ENCODE measurements around the gene ST14. TPM values are rescaled to one million over a fixed set of nuclear protein-coding genes. Genes with fewer than 3 reads are reported as not detected.
A peak's percentile ranks its signal among the peaks of the same experiment; 100 is the strongest.

Gene ST14
- total RNA-seq, 4 donors from 2014 or later = 1.2 to 3.4 (median 2.6) TPM

DNA sequence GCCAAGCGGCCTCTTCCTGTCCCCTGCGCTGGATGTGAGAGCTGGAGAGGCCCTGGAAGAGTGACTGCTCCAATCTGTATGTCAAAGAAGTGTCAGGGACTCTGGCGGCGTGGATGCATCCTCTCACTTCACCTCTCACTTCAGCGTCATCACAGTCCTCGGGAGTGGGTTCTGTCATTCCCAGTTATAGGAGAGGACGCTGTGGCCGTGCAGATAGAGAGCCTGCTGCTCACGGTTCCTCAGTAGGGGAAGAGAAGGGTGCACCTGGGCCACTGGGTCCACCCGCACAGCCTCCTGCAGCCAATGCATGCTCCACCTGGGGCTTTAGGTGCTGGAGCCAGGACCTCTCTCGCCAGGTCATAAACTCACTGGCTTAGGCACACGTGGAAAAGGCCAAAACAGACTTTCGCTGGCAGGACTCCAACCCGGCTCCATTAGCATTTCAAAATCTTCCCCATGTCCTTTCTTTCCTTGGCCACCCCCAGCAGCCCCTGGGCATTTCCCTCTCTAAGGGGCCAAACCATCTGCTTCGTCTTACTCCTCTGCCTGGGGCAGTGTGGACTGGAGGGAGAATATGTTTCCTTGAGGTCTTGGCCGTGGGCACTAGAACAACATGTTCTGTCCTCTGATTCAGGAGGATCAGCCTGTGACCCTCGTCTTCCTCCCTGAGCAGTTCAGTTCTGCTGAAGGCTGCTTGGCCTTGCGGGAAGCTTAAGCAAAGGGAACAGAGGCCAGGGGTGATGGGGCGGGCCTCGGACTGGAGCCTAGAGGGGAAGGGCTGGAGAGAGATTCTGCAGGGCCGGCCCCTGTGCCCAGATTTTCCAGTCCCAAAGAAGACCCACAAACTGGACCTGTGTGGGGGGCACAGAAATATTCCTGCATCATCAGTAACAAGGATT, 57.8 kb downstream of the ST14 start:
- H3K27me3 ChIP-seq = peaks cover 0 to 8% (median 0%) of the 10 kb centered on the region in 4 donors

DNA sequence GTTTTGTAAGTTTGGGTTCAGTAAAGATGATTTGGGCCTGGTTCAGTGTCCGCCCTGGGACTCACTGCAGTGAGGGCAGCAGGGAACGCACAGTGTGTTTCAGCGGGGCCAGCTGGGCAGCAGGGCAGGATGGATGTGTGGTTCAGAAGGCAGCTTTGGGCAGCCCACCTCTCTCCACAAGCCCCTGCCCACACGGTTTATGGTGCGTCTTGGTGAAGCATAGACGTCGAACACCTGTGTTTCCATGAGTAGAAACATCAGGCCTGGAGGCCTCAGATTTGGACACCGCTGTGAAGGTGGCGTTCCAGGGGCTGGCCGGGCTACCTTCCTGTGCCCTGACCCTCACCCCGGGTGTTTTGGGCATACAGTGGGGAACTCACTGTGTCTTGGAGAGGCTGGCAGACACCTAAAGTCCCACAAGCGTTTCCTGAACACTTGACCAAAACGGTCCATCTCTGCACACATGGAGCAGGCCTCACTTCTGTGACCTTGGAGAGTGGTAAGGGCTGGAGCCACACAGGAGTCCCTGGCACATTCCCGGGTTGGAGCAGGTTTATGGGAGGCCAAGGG, 59.0 kb downstream of the ST14 start:
- H3K27me3 ChIP-seq = peaks cover 0 to 5% (median 0%) of the 10 kb centered on the region in 4 donors
- H3K4me1 ChIP-seq = no peaks in the 10 kb centered on the region
- WGBS = 97% methylated on average over 10 of the region's 14 CpGs
- H3K9me3 ChIP-seq = no peaks in the 10 kb centered on the region
- H3K27ac ChIP-seq (replicated peaks in 1 of 4) = no peak overlapping the region
- H3K36me3 ChIP-seq = no peaks in the 10 kb centered on the region
- DNase-seq (ENCODE audit: extremely low spot score) = peak; percentile 80
- TF ChIP-seq POLR2A (IDR thresholded peaks at IDR 0.05; ENCODE audit: low read depth) (no peak), EP300 (IDR thresholded peaks at IDR 0.05) (no peak), POLR2AphosphoS5 (IDR thresholded peaks at IDR 0.05) (no peak)
- TF ChIP-seq, protein P1, sequence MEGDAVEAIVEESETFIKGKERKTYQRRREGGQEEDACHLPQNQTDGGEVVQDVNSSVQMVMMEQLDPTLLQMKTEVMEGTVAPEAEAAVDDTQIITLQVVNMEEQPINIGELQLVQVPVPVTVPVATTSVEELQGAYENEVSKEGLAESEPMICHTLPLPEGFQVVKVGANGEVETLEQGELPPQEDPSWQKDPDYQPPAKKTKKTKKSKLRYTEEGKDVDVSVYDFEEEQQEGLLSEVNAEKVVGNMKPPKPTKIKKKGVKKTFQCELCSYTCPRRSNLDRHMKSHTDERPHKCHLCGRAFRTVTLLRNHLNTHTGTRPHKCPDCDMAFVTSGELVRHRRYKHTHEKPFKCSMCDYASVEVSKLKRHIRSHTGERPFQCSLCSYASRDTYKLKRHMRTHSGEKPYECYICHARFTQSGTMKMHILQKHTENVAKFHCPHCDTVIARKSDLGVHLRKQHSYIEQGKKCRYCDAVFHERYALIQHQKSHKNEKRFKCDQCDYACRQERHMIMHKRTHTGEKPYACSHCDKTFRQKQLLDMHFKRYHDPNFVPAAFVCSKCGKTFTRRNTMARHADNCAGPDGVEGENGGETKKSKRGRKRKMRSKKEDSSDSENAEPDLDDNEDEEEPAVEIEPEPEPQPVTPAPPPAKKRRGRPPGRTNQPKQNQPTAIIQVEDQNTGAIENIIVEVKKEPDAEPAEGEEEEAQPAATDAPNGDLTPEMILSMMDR (IDR thresholded peaks at IDR 0.05) = no peak
- intact Hi-C loops (cut with DNase I) = no loop called here
- H3K4me3 ChIP-seq = no peak overlapping the region

More for the DNA sequence above, 57.8 kb downstream of the ST14 start:
- no peak for TF ChIP-seq POLR2AphosphoS5 (IDR thresholded peaks at IDR 0.05)
- TF ChIP-seq, protein P1 (IDR thresholded peaks at IDR 0.05) = no peak
- TF ChIP-seq EP300 (IDR thresholded peaks at IDR 0.05) = no peak
- no peak for TF ChIP-seq POLR2A (IDR thresholded peaks at IDR 0.05; ENCODE audit: low read depth)
- H3K4me1 ChIP-seq = peaks cover 6 to 9% (median 6%) of the 10 kb centered on the region in 4 donors
- no peaks in the 10 kb centered on the region for H3K36me3 ChIP-seq
- H3K9me3 ChIP-seq = no peaks in the 10 kb centered on the region
- 88% methylated on average over 21 of the region's 21 CpGs for WGBS
- peak; percentile 89 for DNase-seq (ENCODE audit: extremely low spot score)
- no peak overlapping the region for H3K27ac ChIP-seq (replicated peaks in 1 of 4)
- intact Hi-C loops (cut with DNase I) = no loop called here
- no peak overlapping the region for H3K4me3 ChIP-seq

DNA sequence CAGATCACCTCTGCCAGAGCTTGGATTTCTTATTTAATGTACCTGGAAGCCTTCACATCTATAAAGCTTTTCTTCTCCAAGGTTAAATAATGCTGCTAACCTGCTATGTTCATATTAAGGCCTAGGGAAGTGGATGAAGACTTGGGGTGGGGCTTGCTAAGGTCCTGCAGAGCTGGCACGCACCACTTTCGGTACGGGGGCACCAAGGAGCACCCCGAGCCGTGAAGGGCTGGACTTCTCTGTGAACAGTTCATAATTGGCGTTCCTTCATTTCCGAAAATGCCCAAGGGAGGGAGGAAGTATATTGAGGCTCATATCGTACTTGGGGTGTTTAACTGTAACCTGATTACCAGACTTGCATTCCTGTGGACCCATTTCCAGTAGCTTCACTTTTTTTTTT, 59.6 kb downstream of the ST14 start:
- WGBS = 94% methylated on average over 8 of the region's 8 CpGs
- no peak for TF ChIP-seq EP300 (IDR thresholded peaks at IDR 0.05)
- TF ChIP-seq POLR2A (IDR thresholded peaks at IDR 0.05; ENCODE audit: low read depth) = no peak
- TF ChIP-seq, protein P1 (IDR thresholded peaks at IDR 0.05) = no peak
- TF ChIP-seq POLR2AphosphoS5 (IDR thresholded peaks at IDR 0.05) = no peak

DNA sequence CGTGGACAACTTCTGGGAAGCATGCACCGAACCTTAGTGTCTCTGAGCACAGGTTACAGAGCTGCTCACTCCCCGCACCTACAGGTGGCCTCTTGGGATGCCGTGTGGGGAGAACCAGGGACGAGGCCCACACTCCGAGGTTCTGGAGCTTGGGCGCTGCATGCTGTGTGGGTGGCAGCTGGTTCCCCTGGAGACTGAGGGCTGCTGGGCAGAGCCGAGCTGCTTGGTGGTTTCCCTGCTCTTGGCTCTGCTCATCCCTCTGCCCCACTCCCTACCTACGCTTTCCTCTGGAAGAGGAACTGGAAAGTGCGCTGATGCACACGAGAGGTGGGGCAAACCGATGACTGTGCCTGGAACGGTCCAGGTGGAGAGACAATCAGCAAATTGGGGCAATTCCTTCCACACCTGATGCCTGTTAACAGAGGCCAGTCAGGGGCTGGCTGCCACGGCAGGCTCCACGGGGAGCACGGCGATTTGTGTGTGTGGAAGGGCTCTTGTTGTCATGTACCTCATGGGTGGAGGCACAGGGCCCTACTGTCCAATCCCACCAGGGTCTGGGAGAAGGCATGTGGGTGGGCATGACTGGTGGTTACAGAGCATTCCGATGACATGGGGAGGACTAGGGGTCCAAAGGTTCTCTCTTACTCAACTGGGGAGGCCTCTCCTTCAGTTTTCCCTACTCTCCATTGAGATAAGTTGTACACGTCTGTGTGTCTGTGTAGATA, 60.9 kb downstream of the ST14 start:
- H3K4me1 ChIP-seq = no peaks in the 10 kb centered on the region
- no peak overlapping the region for H3K4me3 ChIP-seq
- no peaks in the 10 kb centered on the region for H3K36me3 ChIP-seq
- no peaks in the 10 kb centered on the region for H3K9me3 ChIP-seq
- no peak overlapping the region for H3K27ac ChIP-seq (replicated peaks in 1 of 4)
- peaks cover 0 to 5% (median 0%) of the 10 kb centered on the region in 4 donors for H3K27me3 ChIP-seq
- TF ChIP-seq, protein P1 (IDR thresholded peaks at IDR 0.05) = no peak
- no peak for TF ChIP-seq EP300 (IDR thresholded peaks at IDR 0.05)
- TF ChIP-seq POLR2A (IDR thresholded peaks at IDR 0.05; ENCODE audit: low read depth) = no peak
- no peak for TF ChIP-seq POLR2AphosphoS5 (IDR thresholded peaks at IDR 0.05)
- intact Hi-C loops (cut with DNase I) = loop anchor here (5.0 kb wide), 1 partner anchor 157 kb away; no protein-coding TSS in a partner anchor
- WGBS = 88% methylated on average over 13 of the region's 19 CpGs
- DNase-seq (ENCODE audit: extremely low spot score) = peak; percentile 89

More for the DNA sequence above, 59.6 kb downstream of the ST14 start:
- intact Hi-C loops (cut with DNase I) = no loop called here
- DNase-seq (ENCODE audit: extremely low spot score) = no peak
- H3K4me3 ChIP-seq = no peak overlapping the region
- no peaks in the 10 kb centered on the region for H3K36me3 ChIP-seq
- H3K9me3 ChIP-seq = no peaks in the 10 kb centered on the region
- peaks cover 0 to 5% (median 0%) of the 10 kb centered on the region in 4 donors for H3K27me3 ChIP-seq
- H3K4me1 ChIP-seq = no peaks in the 10 kb centered on the region
- H3K27ac ChIP-seq (replicated peaks in 1 of 4) = no peak overlapping the region
